ENCODE measurements around the gene TNS4. TPM values are rescaled to one million over a fixed set of nuclear protein-coding genes. Genes with fewer than 3 reads are reported as not detected.

Gene TNS4
- polyA plus RNA-seq, 2 of the 4 experiments (the other 2 are of a cell fraction): 24.2 to 73.5 TPM

DNA sequence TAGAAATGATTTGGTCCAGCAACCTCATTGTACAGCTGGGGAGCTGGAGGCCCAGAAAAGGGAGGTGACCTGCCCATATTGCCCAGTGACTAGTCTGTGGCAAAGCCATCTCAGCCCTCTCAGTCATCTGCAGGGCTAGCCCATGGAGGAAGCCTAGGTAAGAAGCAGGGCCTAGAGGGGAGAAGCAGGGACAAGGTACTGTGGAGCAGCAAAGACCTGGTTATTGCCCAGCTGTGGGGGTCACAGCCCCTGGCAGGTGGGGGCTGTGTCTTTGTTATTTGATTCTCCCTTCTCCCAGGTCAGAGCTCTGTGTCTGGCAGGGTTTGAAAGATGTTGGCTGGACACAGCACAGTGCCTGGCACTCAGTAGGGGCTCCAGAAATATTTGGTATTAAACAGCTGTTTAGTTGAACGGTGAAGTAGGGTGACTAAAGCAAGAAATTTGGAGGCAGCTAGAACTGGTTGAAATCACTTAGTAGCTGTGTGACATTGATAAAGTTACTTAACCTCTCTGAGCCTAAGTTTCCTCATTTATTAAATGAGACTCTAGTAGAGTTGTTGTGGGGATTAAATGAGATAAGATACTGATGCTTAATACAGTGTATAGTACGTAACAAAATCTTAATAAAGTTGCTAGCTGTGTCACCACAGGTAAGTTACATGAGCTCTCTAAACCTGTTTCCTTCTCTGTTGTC lies 46.5 kb upstream of the TNS4 start (continued):
- TF ChIP-seq EHMT2 (IDR thresholded peaks at IDR 0.05; ENCODE audit: low read depth) (no peak), TFCP2L1 (CRISPR knock-in tag; IDR thresholded peaks at IDR 0.05) (0 out of 2 replicates have a peak, but pooled peaks have one; percentile 0), MAZ (IDR thresholded peaks at IDR 0.05; ENCODE audit: borderline replicate concordance, low read depth, low read length) (no peak), RARB (CRISPR knock-in tag; IDR thresholded peaks at IDR 0.05) (peak; percentile 53; the same call in 1 of the 2 replicates), MYC (IDR thresholded peaks at IDR 0.05; ENCODE audit: borderline replicate concordance, low read length) (no peak), SMC3 (IDR thresholded peaks at IDR 0.05) (no peak), ZFP36 (IDR thresholded peaks at IDR 0.05; ENCODE audit: borderline replicate concordance, partially characterized antibody) (peak; percentile 81), ZC3H11A (IDR thresholded peaks at IDR 0.05) (no peak), TP53 (CRISPR knock-in tag; IDR thresholded peaks at IDR 0.05) (no peak), RCOR1 (IDR thresholded peaks at IDR 0.05; ENCODE audit: low read depth, low read length) (peak; percentile 31; the same call in 1 of the 2 replicates), RAD21 (conservative IDR thresholded peaks at IDR 0.05 in 1 of 2, IDR thresholded peaks at IDR 0.05 in 1 of 2) (no peak), ZNF302 (CRISPR knock-in tag; IDR thresholded peaks at IDR 0.05) (no peak), KDM1A (IDR thresholded peaks at IDR 0.05; ENCODE audit: low read depth) (peak; percentile 98), HOXA7 (CRISPR knock-in tag; IDR thresholded peaks at IDR 0.05) (peak; percentile 91), SREBF2 (IDR thresholded peaks at IDR 0.05) (no peak), CBX8 (IDR thresholded peaks at IDR 0.05) (no peak), POLR2A (IDR thresholded peaks at IDR 0.05; ENCODE audit: low read length) (no peak), NPAS2 (CRISPR knock-in tag; IDR thresholded peaks at IDR 0.05; ENCODE audit: borderline replicate concordance) (no peak; the same call in 1 of the 2 replicates), EHF (CRISPR knock-in tag; IDR thresholded peaks at IDR 0.05) (no peak), HOXB5 (CRISPR knock-in tag; IDR thresholded peaks at IDR 0.05) (no peak; the same call in none of the 2 replicates), JUN (IDR thresholded peaks at IDR 0.05) (peak in 1 of 2 experiments; percentile 29; a peak in 1 of 5 replicates), JUNB (IDR thresholded peaks at IDR 0.05) (no peak), FOSB (CRISPR knock-in tag; IDR thresholded peaks at IDR 0.05) (0 out of 2 replicates have a peak, but pooled peaks have one; percentile 47), GATA3 (IDR thresholded peaks at IDR 0.05; ENCODE audit: borderline replicate concordance) (no peak)
- TF ChIP-seq, protein P1, sequence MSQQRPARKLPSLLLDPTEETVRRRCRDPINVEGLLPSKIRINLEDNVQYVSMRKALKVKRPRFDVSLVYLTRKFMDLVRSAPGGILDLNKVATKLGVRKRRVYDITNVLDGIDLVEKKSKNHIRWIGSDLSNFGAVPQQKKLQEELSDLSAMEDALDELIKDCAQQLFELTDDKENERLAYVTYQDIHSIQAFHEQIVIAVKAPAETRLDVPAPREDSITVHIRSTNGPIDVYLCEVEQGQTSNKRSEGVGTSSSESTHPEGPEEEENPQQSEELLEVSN (IDR thresholded peaks at IDR 0.05; ENCODE audit: borderline replicate concordance, low read depth): no peak
- TF ChIP-seq, protein P2, sequence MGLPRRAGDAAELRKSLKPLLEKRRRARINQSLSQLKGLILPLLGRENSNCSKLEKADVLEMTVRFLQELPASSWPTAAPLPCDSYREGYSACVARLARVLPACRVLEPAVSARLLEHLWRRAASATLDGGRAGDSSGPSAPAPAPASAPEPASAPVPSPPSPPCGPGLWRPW (IDR thresholded peaks at IDR 0.05): no peak
- TF ChIP-seq, protein P3, sequence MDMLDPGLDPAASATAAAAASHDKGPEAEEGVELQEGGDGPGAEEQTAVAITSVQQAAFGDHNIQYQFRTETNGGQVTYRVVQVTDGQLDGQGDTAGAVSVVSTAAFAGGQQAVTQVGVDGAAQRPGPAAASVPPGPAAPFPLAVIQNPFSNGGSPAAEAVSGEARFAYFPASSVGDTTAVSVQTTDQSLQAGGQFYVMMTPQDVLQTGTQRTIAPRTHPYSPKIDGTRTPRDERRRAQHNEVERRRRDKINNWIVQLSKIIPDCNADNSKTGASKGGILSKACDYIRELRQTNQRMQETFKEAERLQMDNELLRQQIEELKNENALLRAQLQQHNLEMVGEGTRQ (IDR thresholded peaks at IDR 0.05): no peak
- TF ChIP-seq, protein P4, sequence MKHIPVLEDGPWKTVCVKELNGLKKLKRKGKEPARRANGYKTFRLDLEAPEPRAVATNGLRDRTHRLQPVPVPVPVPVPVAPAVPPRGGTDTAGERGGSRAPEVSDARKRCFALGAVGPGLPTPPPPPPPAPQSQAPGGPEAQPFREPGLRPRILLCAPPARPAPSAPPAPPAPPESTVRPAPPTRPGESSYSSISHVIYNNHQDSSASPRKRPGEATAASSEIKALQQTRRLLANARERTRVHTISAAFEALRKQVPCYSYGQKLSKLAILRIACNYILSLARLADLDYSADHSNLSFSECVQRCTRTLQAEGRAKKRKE (CRISPR knock-in tag; IDR thresholded peaks at IDR 0.05; ENCODE audit: low read depth): no peak
- TF ChIP-seq, protein P5, sequence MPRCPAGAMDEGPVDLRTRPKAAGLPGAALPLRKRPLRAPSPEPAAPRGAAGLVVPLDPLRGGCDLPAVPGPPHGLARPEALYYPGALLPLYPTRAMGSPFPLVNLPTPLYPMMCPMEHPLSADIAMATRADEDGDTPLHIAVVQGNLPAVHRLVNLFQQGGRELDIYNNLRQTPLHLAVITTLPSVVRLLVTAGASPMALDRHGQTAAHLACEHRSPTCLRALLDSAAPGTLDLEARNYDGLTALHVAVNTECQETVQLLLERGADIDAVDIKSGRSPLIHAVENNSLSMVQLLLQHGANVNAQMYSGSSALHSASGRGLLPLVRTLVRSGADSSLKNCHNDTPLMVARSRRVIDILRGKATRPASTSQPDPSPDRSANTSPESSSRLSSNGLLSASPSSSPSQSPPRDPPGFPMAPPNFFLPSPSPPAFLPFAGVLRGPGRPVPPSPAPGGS (IDR thresholded peaks at IDR 0.05): no peak
- TF ChIP-seq, protein P6, sequence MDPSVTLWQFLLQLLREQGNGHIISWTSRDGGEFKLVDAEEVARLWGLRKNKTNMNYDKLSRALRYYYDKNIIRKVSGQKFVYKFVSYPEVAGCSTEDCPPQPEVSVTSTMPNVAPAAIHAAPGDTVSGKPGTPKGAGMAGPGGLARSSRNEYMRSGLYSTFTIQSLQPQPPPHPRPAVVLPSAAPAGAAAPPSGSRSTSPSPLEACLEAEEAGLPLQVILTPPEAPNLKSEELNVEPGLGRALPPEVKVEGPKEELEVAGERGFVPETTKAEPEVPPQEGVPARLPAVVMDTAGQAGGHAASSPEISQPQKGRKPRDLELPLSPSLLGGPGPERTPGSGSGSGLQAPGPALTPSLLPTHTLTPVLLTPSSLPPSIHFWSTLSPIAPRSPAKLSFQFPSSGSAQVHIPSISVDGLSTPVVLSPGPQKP (IDR thresholded peaks at IDR 0.05; ENCODE audit: low read depth, low read length): no peak
